ENCODE measurements around the gene ZNF296.

ZNF296 gene

DNA sequence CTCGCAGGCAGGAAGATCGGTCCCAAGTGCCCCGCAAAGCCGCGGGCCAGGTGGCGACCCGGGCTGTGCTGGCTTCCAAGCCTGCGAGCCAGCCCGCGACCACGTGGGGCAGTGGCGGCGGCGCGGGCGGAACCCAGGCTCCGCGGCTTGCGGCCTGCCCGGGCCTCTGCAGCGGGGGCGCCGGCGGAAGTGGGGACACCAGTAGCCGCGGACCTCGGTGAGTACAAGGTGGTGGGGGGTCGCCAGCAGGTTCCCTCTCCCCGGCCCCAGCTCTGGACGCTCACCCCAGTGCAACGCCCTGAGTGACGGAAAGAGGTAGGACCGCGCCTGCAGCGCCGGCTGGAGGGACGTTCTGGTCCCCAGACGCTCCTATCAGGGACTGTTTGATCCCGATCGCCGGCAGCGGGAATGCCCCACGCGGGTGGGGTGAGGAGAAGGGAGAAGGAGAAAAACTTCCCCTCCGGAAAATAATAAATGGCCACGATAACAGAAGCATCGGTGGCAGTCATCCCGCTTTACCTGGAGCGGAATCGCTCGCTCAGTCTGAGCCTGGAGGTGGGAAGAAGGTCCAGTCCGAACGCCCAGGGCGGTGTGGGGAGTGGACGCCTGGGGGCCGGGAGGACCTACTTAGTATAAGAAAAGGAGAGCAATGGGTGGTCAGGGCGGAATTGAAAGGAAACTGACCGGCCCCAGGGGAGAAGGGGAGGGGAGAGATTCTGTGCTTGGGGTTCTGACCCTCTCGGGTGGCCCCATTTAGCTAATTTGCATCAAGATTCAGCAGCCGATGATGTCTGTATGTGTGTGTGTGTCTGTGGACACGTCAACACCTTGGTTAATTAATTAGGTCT, 3.0 kb upstream of the ZNF296 start, which contains the start of gene GEMIN7:
Gene GEMIN7, plus strand, starts transcription at position 198 of the 848 bp plus-strand sequence. CDS start 10,855 bp downstream, outside the sequence.
- DNase-seq = peak; percentile 54 to 65

DNA sequence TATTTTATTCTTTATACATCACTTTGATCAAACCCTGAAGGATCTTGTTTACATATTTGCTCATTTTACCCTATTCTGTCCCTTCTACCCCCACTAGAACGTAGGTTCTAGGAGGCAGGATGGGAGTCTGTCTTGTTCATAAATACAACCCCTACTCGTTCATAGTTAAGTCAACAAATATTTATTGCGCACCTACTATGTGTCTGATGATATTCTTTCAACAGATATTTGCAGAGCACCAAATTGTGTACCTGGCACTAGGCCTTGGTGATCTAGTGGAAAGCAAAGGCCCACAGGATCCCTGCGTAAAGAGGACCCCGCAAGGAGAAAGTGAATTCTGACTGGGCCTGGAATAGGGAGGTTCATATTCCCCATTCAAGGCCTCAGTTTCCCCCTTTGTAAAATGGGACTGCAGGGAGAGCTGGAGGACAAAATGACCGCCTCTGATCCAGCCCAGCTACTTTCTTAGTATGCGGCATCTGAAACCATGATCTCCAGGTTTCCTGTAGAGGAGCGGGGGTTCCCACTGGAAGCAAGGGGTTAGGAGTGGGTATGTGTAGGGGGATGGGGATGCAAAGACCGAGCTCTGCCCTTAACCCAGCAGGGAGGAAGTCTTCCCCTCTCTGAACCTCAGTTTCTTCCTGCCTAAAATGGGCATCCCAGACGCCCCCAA, 2.2 kb upstream of the ZNF296 start:
- DNase-seq = peak in 1 of 2 experiments; percentile 52

DNA sequence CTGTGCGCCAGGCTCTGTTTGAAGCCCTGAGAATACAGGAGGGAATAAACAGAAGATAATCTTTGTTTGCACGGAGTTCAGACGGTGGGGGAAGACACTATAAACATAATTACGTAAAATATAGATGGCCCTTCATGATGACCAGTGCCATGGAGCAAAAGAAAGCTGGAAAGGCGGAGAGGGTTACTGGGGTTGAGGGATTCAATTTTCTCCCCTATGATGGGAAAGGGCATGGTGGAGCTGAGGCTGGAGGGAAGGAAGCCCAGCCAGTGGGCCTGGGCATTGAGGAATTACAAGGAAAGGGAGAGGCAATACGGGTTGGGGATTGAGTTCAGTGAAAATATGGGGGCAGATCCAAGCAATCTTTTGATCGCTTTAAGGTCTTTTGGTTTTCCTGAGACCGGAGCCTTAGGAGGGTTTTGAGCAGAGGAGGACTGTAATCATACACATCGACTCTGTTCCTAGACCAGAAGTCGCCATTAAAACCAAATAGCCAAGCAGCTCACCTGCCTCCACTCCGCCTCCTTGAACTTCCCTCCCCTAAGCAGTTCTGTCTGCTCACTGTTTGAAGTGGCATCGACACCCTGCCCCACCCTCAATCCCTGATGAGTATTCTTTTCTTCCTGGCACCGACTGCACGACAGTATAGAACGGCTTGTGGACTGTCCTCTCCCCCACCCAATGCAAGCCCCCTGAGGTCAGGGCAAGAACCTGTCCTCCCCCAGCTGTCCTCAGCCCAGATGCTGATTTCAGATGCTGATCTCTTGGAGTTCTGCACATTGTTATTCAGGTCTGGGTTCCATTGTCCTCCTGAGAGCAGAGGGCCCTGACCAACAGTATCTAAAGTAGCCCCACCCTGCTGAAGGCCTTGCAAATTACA, 813 bp upstream of the ZNF296 start:
- no peak for DNase-seq

DNA sequence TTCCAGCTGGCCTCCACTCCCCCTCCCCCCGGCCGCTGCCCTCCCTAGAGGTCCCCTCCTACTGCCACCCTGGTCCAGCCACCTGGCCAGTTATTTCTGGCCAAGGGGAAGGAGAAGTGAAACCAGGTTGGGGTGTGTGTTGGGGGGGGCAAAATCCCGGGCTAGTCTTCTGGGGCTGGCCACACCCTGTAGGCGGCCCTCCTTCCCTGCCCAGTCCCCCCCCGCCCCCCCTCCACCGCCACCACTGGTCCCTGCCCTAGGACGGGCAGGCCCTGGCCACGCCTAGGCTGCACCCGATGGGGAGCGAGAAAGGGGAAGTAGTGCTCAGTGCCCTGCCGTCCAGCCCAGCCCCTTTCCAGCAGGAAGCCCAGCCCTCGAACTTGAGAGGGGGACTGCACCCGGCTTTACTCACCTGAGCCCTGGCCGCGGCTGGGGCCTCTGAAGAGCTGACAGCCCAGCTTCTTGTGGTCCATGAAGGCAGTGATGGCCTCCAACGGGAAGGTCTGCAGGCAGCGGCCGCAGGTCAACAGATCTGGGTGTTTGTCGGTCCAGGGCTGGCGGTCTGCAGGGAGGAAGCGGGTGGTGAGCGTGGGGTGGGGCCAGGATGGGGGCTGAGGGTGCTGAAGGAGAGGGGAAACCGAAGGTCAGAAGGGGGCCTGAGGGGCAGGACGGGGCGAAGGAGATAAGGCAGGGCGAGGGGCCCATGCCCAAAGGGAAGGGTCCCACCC, 813 bp downstream of the ZNF296 start:
- peak; percentile 83 to 89 for DNase-seq

DNA sequence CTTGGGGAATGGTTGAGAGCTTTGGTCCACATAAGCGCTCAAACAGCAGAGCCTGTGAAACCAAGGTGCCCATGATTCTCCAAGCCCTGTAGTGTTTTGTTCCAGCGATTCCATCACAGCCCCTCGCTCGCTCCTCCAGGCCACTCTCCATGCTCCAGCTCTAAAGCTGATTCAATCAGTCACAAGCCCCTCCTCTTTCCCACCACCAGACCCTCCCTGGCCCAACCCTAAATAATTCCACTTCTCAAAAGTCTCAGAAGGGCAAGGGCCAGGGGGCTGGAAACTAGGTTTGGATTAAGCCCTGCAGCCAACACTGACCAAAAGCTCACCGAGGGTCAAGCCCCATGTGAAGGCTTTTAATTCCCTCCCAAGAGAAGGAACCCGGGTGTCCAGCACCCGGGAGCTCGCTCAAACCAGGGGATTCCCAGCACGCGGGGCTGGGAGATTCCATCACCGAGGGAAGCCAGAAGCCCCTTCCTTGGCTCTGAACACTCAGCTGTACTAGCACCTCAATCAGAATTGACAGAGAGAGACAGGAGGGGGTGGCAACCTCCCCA, 1.5 kb downstream of the ZNF296 start:
- no peak for DNase-seq

DNA sequence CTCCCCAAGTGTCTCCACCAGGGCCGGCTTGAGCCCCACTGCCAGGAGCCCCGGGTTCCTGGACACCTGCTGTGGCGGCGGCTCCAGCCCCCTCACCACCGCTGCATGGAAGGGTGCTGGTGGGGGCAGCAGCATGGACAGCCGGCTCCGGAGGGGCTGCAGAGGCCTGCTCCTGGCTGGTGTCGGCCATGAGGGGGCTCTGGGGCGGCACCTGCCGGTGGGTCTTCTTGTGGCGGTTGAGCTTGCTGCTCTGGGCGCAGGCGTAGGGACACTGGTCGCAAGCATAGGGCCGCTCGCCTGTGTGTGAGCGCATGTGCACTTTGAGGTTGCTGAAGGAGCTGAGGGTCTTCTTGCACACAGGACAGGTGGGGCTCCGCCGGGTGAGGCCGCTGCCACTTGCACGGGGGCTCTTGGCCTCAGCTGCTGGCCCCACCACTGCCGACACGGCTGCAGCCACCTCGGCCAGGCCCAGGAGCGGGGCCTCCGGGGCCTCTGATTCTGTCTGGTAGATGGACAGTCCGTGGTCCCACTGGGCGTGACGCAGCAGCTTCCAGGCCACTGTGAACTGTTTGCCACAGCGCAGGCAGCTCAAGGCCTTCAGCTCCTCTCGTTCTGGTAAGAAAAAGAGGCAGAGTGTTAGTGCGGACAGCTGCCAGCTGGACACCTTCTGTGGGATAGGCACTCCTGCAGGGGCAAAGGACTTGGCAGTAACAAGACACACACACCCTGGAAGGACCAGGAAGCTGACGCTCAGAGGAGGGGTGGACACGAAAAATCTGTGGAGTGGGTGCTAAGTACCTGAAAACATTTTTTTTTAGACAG, 4.1 kb downstream of the ZNF296 start:
- no peak for DNase-seq

DNA sequence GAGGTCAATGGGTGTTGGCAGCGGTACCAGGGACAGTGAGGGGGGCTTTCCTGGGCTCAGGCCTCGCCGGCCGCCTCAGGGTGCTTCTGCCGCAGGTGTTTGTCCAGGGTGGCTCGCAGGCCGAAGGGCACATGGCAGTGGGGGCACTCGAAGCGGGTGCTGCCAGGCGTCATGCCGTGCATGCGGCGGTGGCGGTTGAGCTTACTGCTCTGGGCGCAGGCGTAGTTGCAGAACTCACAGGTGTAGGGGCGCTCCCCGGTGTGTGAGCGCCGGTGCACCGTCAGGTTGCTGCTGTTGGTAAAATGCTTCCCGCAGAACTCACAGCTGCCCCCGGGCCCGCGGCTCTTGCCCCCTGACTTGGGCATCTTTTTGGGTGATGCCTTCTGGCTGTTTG, 4.7 kb downstream of the ZNF296 start:
- DNase-seq = no peak

DNA sequence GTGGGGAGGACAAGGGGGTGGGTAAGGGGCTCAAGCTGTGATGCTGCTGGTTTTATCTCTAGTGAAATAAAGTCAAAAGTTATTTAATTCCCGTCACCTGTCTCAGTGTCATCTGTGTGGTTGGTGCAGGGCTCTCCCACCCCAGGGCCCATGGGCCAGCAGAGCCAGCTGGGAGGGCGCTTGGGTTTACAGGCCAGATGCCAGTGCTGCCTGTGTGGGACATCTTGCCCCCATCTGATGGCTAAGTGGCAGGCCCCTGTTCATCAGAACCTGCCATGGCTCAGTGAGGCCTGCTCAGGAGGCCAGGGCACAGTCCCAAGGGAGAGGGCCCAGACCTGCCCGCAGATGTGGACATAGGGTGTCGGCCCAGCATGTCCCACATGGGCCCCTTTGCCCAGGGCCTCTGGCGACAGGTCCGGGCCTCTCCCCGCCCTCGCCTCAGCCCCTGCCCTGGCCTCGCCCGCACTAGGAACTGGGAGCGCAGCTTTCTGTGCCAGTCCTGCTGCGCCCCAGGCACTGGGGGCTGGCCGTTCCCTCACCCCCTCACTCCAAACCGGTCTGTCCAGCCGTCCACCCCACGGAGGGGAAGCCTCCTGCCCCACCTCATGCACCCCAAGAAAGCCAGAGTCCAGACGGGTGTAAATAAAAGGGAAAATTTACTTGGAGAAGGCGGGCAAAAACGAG, 5.3 kb downstream of the ZNF296 start:
- DNase-seq = no peak

DNA sequence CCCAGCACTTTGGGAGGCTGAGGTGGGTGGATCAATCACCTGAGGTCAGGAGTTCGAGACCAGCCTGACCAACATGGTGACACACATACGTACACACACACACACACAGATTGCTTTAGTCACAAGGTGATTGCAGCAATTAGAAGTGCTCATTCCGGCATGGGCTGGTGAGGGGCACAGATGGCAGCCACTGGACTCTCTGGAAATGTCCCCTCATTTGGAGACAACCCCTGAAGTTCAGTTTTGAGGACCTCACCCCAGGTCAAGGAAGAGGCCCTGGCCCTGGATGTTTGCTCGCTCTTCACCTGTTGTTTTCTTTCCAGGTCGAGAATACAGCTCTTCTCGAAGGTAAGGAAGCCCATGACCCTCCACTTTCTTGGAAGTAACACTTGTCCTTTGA, 6.1 kb downstream of the ZNF296 start:
- DNase-seq = no peak

DNA sequence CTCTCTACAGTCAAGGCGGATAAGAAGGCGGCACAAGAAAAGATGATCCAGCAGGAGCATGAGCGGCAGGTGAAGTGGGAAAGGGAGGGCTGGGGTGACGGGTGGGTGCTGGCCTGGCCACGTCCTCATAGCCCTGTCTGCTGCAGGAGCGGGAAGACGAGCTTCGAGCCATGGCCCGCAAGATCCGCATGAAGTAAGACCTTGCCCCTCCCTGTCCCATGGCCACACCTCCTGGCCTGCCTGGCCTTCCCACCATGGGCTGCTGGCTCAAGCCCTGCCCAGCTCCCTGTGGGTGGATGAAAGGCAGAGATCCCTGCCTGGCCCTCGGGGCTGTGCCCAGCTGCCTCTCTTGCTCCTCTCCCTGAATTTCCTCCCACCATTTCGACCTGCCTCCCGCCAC, 7.2 kb downstream of the ZNF296 start:
- DNase-seq = no peak

DNA sequence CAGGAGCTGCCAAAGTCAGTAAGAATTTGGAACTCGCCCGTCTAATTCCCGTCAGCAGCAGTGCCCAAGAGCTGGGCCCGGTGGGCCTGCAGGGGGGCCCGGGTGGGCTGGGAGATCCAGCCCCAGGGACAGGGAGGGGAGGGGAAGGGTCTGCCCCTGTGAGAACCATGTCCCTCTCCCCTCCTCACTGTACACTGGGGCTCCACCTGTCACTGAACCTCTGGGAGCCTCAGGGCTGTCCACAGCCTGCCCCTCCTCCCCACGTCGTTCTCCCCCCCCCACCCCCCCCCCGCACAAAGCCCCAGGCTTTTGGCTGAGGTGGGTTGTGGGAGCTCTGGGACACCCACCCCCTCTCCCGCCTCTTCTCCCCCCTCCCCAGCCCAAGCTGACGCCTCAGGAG, 8.2 kb downstream of the ZNF296 start:
- DNase-seq = no peak

DNA sequence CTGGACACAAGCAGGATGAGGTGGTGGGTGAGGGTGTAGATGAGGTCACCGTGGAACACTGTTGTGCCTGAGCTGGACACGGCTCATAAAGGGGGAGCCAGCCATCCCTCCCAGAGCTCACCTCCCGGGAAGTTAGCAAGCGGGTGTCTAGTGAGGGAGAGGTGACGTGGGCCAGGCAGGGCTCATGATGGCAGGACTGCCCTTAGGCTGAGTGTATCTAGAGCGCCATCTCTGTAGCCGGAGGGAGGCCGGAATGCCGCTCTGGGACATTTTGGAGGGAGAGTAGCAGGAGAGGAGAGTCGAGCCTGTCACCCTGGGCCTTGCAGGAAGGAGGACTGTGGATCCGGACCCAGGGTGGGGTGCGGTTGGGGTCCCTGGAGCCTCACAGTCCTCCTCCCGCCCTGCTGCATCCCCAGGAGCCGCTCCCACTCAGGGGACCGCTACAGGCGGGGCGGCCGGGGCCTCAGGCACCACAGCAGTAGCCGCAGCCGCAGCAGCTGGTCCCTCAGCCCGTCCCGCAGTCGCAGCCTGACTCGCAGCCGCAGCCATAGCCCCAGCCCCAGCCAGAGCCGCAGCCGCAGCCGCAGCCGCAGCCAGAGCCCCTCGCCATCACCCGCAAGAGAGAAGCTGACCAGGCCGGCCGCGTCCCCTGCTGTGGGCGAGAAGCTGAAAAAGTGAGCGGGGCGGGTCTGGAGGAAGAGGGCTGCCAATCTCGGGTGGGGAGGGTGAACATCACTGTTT, 9.2 kb downstream of the ZNF296 start:
- DNase-seq = no peak

DNA sequence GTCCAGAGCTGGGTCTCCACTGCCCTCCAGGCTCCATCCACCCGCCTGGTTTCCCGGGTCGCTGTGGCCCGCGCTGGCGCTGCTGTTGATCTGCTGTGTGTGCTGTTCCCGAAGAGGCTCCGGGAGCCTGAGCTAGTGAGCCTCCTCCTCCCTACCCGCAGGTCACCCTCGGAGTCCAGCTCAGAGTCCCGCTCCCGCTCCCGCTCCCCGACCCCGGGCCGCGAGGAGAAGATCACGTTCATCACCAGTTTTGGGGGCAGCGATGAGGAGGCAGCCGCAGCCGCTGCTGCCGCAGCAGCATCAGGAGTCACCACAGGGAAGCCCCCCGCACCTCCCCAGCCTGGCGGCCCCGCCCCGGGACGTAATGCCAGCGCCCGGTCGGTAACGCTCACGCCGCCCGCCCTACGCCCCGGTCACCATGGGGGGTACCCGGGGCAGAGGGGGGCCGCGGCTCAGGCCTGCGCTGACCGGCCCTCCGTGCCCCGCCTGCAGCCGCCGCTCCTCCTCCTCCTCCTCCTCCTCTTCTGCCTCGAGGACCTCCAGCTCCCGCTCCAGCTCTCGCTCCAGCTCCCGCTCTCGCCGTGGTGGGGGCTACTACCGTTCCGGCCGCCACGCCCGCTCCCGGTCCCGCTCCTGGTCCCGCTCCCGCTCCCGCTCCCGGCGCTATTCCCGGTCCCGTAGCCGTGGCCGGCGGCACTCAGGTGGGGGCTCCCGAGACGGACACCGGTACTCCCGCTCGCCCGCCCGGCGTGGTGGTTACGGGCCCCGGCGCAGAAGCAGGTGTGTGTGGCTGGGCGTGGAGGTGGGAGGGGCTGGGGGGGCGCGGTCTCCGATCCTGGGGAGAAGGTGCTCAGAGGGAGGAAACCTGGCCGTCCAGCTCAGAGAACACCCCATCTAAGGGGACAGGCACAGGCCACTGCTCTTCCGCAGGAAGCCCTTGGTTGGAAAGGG, 12.2 kb downstream of the ZNF296 start:
- DNase-seq = no peak

DNA sequence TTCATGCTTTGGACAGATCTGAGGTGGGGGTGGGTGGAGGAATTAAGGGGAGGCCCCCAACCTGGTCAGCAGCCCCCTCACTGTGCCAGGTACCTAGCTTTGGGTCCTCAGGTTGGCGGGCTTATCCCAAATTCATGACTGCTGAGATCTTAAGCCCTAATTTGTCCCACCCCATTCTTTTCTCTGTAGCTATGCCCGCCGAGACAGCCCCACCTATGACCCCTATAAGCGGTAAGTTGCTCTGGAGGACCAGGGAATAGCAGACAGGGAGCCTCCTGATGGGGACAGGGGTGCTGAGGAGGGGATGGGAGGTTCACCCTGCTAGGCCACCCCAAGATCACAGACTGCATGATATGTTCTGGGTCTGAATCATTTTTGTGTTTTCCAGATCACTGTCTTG, 14.3 kb downstream of the ZNF296 start:
- DNase-seq = no peak

DNA sequence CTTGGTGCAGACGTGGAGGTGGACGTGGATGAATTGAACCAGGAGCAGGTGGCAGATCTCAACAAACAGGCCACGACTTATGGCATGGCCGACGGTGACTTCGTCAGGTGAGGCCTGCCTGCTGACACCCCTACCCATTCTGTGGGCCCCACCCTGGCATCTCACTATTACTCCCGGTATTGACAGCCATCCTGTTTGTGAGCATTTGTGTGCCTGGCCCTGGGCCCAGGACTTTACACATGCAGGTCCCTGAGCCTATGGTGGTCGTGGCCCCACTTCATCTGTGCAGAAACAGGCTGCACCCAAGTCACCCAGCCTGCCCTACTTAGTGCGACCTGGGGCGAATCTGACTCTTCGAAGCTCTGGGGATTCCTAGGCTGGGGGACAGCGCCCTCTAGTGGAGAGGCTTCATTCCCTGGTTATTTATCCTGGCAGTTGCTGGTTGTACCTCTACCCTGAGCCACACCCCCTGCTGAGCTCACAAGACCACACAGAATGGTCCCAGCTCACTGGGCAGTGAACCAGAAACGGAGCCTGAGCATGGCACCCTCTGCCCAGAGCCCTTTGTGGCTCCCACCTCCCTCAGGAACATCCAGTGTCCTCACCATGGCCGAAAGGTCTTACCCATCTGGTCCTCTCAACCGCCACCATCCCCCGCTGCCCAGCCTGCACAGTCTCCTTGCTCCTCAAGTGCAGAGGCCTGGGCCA, 16.9 kb downstream of the ZNF296 start:
- DNase-seq = peak; percentile 77 to 81

DNA sequence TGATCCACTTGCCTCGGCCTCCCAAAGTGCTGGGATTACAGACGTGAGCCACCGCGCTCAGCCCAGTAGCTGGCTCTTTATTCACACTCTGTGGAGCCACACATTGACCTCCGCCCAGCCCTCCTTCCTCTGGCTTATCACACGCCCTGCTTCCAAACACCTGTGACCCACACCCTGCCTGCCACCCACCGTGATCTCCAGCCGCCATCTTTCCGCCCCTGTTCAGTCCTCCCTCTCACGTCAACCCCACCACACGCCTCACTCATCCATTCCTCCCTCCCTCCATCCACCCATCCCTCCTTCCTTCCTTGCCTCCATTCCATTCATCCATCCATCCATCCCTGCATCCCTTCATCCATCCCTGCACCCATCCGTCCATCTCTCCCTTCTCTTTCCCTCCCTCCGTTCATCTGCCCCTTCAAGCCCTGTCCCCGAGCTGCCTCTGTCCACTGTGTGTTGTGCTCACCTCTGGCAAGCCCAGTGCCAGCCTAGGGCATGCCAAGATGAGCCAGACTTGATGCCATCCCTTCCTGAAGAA, 17.6 kb downstream of the ZNF296 start:
- DNase-seq = no peak

DNA sequence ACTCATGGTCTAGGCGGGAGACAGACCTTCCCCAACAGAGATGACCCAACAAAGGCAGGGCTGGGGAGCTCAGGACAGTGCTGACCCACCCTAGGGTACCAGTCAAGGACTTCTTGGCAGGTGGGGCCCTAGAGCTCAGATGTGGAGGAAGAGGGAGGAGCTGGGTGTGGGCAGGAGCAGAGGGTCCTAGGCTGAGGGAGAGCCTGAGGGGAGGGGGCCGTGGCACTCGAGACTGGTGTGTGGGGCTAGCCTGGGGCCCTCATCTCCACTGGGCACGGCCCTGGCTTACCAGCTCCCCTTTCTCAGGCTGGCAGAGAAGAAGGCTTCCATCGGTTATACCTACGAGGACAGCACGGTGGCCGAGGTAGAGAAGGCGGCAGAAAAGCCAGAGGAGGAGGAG, 18.8 kb downstream of the ZNF296 start:
- DNase-seq = no peak

DNA sequence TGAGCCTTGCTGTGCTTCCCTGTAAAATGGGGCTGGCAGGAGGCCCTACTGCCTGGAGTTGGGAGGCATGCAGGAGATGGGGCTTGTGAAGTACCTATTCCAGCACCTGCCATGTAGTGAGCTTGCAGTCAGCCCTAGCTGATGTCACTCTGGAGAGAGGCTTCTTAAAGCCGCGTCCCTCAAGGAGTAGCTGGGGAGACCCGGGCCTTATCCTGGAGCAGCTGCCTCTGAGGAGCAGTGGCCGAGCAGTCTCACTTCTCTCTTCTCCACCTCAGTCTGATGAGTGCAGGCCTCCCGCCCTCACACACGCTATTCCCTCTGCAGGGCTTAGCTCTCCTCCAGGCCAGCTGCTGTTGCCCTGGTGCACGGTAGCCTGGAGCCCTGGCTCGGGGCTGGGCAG, 19.4 kb downstream of the ZNF296 start:
- DNase-seq = no peak
